Astrocyte (in vitro differentiated cells and primary cell): ENCODE results near the gene ZNF444. TPM values are rescaled to one million over a fixed set of nuclear protein-coding genes. Genes with fewer than 3 reads are reported as not detected.

Source experiments
- DNase-seq: peaks from one replicate; pipeline ENCODE4 v3.0.0-alpha.2; 2010; ENCODE audit warnings: low read depth
- FAIRE-seq: peaks from 2 replicates; lab custom pipeline; 2011; peaks lifted over from hg19 to GRCh38; lab: Jason Lieb, UNC
- H2AFZ ChIP-seq: 2 replicates; pipeline ENCODE4 v1.6.0; 2012; ENCODE audit warnings: low read depth, low read length, inconsistent platforms
- H3K27ac ChIP-seq: 2 replicates; pipeline ENCODE4 v1.5.1; 2011; ENCODE audit warnings: low read depth, low read length, inconsistent platforms
- H3K27me3 ChIP-seq: 2 replicates; pipeline ENCODE4 v1.6.0; 2011; ENCODE audit warnings: low read length, inconsistent platforms; ENCODE audit not compliant: insufficient read depth
- H3K36me3 ChIP-seq: 2 replicates; pipeline ENCODE4 v1.5.1; 2011; ENCODE audit warnings: low read length, inconsistent platforms; ENCODE audit not compliant: insufficient read depth
- H3K4me1 ChIP-seq: 2 replicates; pipeline ENCODE4 v1.5.1; 2011; ENCODE audit warnings: low read length, inconsistent platforms; ENCODE audit not compliant: insufficient read depth
- H3K4me2 ChIP-seq: 2 replicates; pipeline ENCODE4 v1.6.0; 2012; ENCODE audit warnings: low read length, inconsistent platforms
- H3K4me3 ChIP-seq: 2 replicates; pipeline ENCODE4 v1.5.1; 2011; ENCODE audit warnings: low read depth, mild to moderate bottlenecking, low read length, inconsistent platforms; ENCODE audit not compliant: insufficient read depth
- H3K79me2 ChIP-seq: 2 replicates; pipeline ENCODE4 v1.6.0; 2012; ENCODE audit warnings: mild to moderate bottlenecking, low read length, inconsistent platforms; ENCODE audit not compliant: insufficient read depth
- H3K9ac ChIP-seq: 2 replicates; pipeline ENCODE4 v1.6.0; 2012; ENCODE audit warnings: mild to moderate bottlenecking, low read length, inconsistent platforms
- H3K9me3 ChIP-seq: 2 replicates; pipeline ENCODE4 v1.5.1; 2012; ENCODE audit warnings: low read depth, mild to moderate bottlenecking, low read length, inconsistent platforms; ENCODE audit not compliant: insufficient read depth
- H4K20me1 ChIP-seq: 2 replicates; pipeline ENCODE4 v1.6.0; 2012; ENCODE audit warnings: low read length, inconsistent platforms; ENCODE audit not compliant: insufficient read depth
- H3K27ac Mint-ChIP-seq: one replicate; pipeline ENCODE4 v1.8.0; 2021; ENCODE audit warnings: mild to moderate bottlenecking, mixed read lengths; ENCODE audit not compliant: unreplicated experiment
- H3K27me3 Mint-ChIP-seq: one replicate; pipeline ENCODE4 v1.8.0; 2021; ENCODE audit warnings: low read depth, mixed read lengths; ENCODE audit not compliant: unreplicated experiment
- H3K36me3 Mint-ChIP-seq: one replicate; pipeline ENCODE4 v1.8.0; 2021; ENCODE audit warnings: low read depth, mixed read lengths; ENCODE audit not compliant: unreplicated experiment
- H3K4me1 Mint-ChIP-seq: one replicate; pipeline ENCODE4 v1.8.0; 2021; ENCODE audit warnings: low read depth, mixed read lengths; ENCODE audit not compliant: unreplicated experiment
- H3K4me3 Mint-ChIP-seq: one replicate; pipeline ENCODE4 v1.8.0; 2021; ENCODE audit warnings: mild to moderate bottlenecking, moderate library complexity, mixed read lengths; ENCODE audit not compliant: unreplicated experiment
- H3K9me3 Mint-ChIP-seq: one replicate; pipeline ENCODE4 v1.8.0; 2021; ENCODE audit warnings: mild to moderate bottlenecking, mixed read lengths; ENCODE audit not compliant: unreplicated experiment
- EZH2 ChIP-seq: IDR thresholded peaks from 2 replicates; pipeline ENCODE4 v1.6.1; 2012; ENCODE audit warnings: mild to moderate bottlenecking, low read length, inconsistent platforms; ENCODE audit not compliant: insufficient read depth
- total RNA-seq: library from RNA; stranded (reverse); gene quantifications from 2 replicates; pipeline ENCODE4 v1.2.1, GENCODE V29; 2021
- TF ChIP-seq, protein P1 (sequence below): IDR thresholded peaks from 2 replicates; pipeline ENCODE4 v1.5.1; 2011; ENCODE audit warnings: low read depth, mild to moderate bottlenecking, inconsistent platforms, low read length, moderate library complexity; ENCODE audit not compliant: insufficient read depth

The ZNF444 gene
- total RNA-seq, 1 donor from 2014 or later, result 34.7 TPM

DNA sequence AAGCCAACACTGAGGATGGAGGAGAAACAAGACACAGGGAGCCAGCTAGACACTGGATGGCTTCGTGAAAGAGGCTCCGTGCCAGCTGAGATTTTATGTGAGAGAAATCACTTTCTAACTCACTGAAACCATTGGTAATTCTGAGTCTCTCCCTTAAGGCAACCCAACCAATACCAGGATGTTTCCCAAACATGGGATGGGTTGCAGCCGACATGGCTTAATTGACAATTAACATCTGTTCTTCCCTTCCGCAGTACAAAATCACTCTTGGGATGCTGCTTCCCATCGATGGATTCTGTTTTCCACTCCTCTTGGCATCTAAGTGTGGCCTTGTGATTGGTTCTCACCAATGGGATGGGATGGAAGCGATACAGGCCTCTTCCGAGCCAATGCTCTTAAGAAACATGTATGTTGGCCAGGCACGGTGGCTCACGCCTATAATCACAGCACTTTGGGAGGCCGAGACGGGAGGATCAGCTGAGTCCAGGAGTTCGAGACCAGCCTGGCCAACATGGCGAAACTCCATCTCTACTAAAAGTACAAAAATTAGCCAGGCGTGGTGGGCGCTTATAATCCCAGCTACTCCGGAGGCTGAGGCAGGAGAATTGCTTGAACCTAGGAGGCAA lies 17.7 kb upstream of the ZNF444 start:
- Mint-ChIP-seq H3K27me3 (peaks cover 1% of the 10 kb centered on the region), H3K4me3 (no peak overlapping the region), H3K9me3 (no peaks in the 10 kb centered on the region), H3K27ac (no peak overlapping the region), H3K36me3 (peaks cover 5% of the 10 kb centered on the region), H3K4me1 (peaks cover 11% of the 10 kb centered on the region)
- Histone ChIP-seq H4K20me1 (peaks cover 17% of the 10 kb centered on the region), H3K9ac (no peak overlapping the region), H3K9me3 (no peaks in the 10 kb centered on the region), H3K4me1 (peaks cover 11% of the 10 kb centered on the region), H2AFZ (peak overlapping the region; percentile 34), H3K27ac (no peak overlapping the region), H3K79me2 (peaks cover 23% of the 10 kb centered on the region), H3K36me3 (no peaks in the 10 kb centered on the region), H3K4me3 (no peak overlapping the region), H3K4me2 (no peak overlapping the region), H3K27me3 (no peaks in the 10 kb centered on the region)
- DNase-seq, result no peak
- no peak for FAIRE-seq
- TF ChIP-seq, protein P1, sequence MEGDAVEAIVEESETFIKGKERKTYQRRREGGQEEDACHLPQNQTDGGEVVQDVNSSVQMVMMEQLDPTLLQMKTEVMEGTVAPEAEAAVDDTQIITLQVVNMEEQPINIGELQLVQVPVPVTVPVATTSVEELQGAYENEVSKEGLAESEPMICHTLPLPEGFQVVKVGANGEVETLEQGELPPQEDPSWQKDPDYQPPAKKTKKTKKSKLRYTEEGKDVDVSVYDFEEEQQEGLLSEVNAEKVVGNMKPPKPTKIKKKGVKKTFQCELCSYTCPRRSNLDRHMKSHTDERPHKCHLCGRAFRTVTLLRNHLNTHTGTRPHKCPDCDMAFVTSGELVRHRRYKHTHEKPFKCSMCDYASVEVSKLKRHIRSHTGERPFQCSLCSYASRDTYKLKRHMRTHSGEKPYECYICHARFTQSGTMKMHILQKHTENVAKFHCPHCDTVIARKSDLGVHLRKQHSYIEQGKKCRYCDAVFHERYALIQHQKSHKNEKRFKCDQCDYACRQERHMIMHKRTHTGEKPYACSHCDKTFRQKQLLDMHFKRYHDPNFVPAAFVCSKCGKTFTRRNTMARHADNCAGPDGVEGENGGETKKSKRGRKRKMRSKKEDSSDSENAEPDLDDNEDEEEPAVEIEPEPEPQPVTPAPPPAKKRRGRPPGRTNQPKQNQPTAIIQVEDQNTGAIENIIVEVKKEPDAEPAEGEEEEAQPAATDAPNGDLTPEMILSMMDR, result no peak
- TF ChIP-seq EZH2, result no peak

DNA sequence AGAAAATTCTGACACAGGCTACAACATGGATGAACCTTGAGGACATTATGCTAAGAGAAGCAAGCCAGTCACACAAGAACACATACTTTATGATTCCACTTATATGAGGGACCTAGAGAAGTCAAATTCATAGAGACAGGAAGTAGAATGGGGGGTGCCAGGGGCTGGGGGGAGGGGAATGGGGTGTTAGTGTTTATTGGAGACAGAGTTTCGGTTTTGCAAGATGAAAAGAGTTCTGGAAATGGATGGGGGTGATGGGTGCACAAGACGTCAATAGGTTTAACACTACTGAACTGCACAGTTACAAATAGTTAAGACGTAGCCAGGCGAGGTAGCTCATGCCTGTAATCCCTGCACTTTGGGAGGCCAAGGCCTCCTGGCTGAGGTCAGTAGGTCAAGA lies 16.5 kb upstream of the ZNF444 start:
- peaks cover 5% of the 10 kb centered on the region for H3K4me1 ChIP-seq
- H3K27ac Mint-ChIP-seq, result no peak overlapping the region
- H3K4me3 ChIP-seq, result no peak overlapping the region
- H3K4me3 Mint-ChIP-seq, result no peak overlapping the region
- FAIRE-seq (no peak), DNase-seq (no peak)
- H3K4me2 ChIP-seq, result no peak overlapping the region
- peaks cover 11% of the 10 kb centered on the region for H3K79me2 ChIP-seq
- peaks cover 5% of the 10 kb centered on the region for H4K20me1 ChIP-seq
- H3K9me3 Mint-ChIP-seq, result no peaks in the 10 kb centered on the region
- H3K36me3 Mint-ChIP-seq, result peaks cover under 1% of the 10 kb centered on the region
- H3K36me3 ChIP-seq, result no peaks in the 10 kb centered on the region
- no peak for TF ChIP-seq EZH2
- TF ChIP-seq, protein P1, result no peak
- H3K4me1 Mint-ChIP-seq, result peaks cover 2% of the 10 kb centered on the region
- H2AFZ ChIP-seq, result no peak overlapping the region
- H3K9me3 ChIP-seq, result no peaks in the 10 kb centered on the region
- H3K27me3 Mint-ChIP-seq, result peaks cover 1% of the 10 kb centered on the region
- H3K27ac ChIP-seq, result no peak overlapping the region
- no peaks in the 10 kb centered on the region for H3K27me3 ChIP-seq
- H3K9ac ChIP-seq, result no peak overlapping the region
